Middle frontal gyrus (tissue), 1 donor: ENCODE data around the gene SLK.

Experiments used
- DNase-seq: peaks from one replicate; pipeline ENCODE4 v3.0.0-alpha.2; 2015; ENCODE audit warnings: low spot score; ENCODE audit errors: extremely low spot score

SLK gene

DNA sequence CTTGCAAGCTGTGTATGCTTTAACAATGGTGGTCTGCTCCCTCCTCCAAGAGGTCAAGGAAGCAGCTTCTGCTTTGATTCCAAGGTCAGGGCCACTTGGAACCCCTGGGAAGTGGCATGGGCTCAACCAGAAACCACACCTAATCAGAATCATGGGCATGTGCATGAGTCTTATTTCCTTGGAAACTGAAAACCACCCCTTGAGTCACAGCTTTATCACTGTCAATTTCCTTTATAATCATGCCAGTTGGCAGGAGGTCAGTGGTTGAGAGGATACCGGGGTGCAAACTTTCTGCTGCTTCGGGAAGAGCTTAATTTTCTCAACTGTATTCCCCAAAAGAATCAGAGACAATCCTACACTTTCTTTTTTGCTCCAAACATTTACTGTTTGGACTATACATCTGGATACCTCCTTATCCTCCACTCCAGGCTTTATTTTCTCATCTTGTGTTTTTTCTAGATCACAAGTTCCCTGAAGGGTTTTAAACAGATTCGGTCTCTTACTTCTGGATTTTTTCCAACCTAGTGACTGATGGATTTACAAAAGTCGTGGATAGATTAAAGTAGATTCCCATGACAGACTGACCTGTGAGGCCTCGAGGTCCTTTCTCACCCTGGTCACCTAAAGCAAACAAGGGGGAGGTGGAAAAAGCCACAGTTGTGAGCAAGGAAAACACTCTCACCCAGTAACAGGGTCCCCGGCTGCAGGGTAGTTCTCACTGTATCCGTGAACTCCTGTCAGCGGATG is 82.7 kb downstream of the SLK start:
- DNase-seq = no peak

DNA sequence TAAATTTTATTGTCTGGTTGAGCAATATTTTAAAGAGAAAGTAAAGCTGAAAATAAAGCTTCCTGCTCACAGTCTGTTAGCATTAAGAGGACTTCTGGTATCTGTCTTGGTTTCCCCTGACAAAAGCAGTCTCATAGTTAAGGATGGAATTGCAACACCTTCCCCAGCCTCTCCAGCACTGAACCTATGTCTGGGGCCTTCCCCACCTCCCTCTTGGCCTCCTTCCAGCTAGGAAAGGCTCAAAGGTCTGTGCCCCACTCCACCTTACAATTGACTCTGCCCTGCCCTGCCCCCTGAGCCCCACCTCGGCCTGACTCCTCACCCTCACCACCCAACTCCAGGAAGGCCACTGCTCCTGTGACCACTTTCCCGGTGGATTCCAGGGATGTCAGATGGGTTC is 85.5 kb downstream of the SLK start:
- no peak for DNase-seq

DNA sequence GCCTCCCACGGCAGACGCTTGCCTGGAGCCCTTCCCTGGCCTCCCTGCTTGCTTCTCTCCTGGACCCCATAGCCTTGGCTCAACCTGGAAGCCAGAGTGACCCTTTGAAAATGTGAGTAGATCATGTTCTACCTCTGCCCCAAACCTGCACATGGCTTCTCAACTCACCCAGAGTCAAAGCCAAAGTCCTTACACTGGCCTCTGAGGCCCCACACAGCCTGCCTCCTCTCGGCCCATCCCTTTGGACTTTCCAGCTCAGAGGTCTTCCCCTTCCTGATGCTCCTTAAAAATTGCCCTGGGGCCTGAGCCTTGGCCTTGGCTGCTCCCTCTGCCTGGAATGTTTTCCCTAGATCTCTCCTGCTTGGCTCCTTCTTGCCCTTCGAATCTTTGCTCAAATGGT is 86.3 kb downstream of the SLK start:
- DNase-seq = no peak

GRCh38 chr10:104054430-104054829 is 87.5 kb downstream of the SLK start:
- DNase-seq = no peak

DNA sequence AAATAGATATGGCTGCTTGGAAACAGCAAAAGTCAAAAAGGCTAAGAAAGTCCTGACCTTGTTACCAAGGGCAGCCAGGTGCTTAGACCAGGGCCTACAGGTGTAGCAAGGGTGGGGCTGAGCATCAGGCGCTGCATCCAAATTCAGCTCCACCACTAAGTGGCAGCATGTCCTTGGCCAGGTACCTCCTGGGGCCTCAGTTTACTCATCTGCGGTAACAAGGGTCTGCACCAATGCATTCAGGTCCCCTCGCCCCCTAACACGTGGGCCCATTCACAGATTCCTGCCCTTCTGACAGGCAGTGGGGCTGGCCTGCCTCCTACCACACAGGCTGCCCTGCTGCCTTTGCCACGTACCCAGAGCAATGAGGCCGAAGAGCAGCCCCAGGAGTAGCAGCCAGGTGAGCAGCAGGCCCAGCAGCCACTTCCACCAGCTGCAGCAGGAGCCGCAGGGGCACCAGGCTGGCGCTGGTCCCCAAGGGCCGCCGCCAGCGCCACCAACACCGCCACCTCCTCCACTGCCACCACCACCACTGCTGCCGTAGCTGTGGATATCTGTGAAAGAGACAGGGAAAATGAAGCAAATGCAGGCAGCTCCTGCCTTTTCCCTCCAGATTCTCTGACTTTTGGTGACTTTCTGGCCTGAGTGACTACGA is 89.8 kb downstream of the SLK start:
- no peak for DNase-seq

- DNase-seq = no peak
Observed at GRCh38 chr10:104057717-104058116, 90.8 kb downstream of the SLK start.

GRCh38 chr10:104059364-104059763 is 92.4 kb downstream of the SLK start:
- DNase-seq = no peak

GRCh38 chr10:104061196-104061595 is 94.3 kb downstream of the SLK start:
- DNase-seq = no peak

DNA sequence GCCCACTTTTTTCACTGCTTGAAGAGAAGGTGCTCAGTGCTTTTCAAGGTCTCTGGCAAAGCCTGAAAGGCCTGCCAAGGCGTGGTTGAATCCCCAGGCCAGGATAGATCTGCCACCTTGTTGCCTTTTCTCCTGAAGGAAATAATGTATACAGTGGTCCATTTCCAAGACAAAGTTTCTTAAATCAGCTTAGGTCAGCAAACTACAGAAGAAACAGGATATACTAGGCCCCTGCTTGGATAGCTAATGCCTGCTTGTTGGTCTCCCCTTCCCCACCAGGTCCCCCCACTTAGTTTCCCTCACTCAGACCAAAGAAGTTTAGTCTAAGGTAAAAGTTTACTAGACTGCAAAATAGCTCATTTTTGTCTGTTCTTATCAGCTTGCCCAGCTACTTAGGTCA is 98.8 kb downstream of the SLK start:
- no peak for DNase-seq

- no peak for DNase-seq
Observed at GRCh38 chr10:104066945-104067344, 100.0 kb downstream of the SLK start.

DNA sequence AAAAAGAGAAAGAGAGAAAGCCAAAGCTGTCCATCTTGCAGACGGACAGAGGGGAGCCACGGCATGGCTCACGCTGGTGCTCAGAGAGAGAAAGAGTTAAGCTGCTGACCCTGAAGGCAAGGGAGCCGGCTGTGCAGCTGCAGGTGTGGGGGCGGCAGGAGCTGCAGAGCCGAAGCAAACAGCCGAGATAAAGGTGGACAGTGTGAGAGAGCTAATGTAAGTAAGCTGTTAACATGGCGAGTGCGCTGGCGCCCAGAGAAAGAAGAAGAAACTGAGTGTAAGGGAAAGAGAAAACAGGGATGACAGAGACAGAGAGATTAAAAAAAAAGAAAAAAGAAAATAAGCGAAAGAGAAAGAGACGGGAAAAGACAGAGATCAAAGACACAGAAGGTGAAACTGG is 100.6 kb downstream of the SLK start:
- DNase-seq = no peak

- DNase-seq = no peak
Observed at GRCh38 chr10:104069613-104070012, 102.7 kb downstream of the SLK start.

DNA sequence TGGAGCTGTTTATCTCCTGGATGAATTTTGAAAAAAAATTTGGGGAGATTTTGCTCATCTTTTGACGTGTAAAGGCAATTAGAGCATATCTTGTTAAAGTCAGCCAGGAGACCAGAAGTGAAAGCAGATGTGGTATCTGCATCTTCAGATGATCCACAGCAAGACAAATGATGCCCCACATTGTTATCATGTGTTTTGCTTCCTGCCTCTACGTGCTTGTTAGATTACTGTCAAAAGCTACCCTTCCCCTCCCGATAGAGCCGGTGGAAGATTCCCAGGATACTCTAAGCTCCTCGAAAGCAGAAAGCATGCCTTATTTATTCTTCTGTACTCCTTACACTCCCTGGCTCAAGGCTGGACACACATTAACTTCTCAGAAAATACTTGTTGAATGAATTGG is 105.8 kb downstream of the SLK start:
- DNase-seq = no peak

DNA sequence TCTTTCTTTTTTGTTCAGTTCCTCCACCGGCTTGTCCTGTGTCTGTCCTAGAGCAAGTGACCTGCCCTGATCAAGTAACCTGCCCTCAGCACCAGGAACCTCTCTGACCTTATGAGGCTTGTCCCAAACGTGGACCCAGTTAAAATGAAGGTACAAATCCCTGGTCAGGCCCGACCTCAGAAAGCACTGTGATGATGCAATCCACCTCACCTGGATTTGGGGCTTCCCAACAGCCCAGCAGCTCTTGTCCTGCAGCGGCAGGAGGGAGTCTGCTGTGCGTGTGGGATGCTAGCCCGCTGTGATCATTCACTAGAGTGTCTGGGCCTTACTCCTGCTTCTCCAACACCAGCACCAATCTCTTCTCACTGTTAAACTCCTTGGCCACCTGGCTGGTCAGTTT is 107.6 kb downstream of the SLK start:
- DNase-seq = no peak

DNA sequence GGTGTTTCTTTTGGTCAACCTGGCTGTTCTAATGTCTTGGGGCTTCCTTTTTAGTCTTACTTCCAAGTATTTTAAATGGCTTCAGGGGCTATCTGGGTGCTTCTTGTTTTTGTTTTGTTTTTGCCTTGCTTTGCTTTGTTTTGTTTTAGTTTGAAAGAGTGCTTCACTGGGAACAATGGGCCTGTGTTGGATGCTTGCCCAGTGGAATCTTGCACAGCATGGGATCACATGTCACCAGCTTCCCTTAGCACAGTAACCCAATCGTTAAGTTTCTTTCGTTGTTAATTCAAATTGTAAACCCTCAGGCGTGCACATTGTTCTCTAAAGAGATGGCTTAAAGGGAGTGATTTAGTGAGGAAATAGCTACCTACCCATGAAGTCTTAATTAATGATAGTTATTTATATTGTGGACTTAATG is 109.8 kb downstream of the SLK start:
- DNase-seq = no peak

DNA sequence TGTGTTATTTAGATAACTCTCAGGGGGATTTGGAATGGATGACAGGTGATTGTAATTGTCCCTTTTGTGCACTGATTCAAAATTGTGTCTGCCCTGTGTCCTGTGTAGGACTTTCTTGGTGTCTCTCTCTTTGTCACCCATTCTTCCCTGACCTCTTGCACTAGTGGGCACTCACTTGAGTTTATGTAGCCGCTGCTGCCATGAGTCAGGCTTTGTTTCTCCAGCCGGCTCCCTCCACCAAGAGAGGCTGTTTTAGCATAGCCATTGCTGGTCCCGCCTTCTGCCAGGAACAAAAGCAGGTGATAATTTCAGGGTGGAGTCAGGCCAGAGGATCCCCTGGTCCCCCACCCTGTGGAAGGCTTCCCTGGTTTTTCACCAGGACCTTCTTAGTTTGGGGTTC is 110.3 kb downstream of the SLK start:
- no peak for DNase-seq

DNA sequence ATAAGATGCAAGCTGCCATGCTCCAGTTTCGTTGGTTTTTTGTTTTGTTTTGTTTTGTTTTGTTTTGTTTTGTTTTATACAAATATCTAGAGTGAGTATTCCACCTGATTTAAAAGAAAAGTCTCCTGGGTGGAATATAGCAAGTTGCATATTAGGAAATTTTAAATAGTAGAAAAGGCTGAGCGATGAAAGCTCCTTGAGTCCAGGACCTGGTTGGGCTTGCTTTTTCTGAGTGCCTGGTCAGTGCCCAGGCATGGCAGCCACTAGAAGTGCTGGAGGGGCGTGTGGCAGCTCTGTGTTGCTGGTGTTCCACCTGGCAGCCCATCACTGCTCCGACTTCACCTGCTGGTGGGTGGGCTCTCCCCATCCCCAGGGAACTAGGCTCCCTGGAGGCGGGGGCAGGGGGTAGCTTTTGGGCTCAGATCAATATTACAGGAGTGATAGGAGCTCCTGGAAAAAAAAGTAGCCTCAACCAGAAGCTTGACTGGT is 110.8 kb downstream of the SLK start:
- DNase-seq = no peak
